DMS153 (cell line): ENCODE data around the gene LRRFIP1.
"Not testable (repeated sequence)": the region's sequence is repeated elsewhere in the genome, so short reads cannot be mapped to it uniquely, and the experiment has no call there.

ENCODE experiments used
- DNase-seq: peaks from one replicate; lab custom pipeline; 2025; lab: John Stamatoyannopoulos, UW

The LRRFIP1 gene

DNA sequence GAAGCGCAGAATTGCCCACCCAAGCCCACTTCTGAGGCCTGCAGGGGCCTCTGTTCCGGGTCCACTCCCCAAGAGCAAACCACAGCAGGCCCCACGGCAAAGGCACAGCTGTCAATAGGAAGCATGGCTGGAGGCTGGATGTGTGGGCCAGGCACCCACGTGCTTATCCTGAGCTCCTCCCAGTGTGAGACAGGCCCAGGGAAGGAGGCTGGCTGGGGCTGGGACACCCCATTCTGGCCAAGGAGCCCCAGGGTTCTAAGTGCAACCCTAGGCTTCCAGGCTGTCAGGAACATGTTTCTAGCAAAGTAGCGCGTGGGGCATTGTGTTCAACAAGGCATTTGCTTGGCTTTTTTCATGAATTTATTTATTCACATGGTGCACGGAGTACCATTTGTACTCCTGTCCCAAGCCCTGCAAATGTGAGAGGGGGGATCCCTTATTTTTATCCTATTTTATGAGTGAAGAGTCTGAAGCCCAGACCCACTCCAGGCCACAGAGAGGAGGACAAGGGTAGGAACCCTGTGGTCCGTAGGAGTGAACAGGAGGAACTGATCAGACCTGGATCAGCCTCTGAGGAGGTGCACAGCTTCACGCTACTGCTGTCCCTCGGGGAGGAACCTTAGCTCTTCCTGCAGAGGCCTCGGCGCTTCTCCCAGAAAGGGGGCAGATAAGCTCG, 30.7 kb upstream of the LRRFIP1 start:
- DNase-seq = no peak

DNA sequence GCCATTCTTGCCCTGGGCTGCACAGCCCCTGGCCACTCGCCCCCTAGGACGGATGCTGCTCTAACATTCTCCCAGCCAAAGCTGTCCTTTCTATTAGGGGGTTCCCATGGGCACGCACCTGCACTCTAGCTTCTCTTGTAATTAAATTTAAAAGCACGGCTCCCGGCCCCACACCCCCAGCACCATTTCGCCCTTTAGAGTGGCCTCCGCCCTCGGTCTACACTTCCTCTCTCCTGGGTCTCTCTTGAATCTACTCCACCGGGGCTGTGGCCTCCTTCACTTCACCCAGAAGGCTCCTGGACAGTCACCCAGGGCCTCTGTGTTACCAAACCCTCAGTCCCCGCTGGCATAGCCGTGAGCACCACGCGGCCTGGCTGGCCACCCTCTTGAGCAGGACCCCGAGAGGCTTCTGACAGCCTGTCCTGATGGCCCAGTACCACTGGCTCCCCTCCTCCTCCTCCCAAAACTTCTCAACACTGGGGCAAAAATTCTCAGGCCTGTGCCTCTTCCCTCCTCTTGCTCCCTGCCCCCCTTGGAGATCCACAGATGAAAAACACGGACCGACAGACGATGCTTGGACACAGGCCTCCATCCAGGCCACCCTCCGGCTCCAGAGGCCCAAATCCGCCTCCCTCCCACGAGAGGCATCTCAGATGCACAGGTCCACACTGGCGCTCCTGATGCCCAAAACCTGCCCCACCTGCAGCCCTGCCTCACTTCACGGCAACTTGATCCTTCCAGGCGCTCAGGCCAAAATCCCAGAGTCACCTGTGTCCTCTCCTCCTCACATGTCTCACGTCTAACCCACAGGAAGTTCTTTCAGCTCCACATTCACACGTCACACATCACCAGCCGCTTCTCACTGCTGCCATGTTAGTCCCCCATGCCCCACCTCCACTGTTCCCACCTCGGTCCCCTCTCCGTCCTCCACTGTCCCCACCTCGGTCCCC, 29.9 kb upstream of the LRRFIP1 start:
- no peak for DNase-seq

DNA sequence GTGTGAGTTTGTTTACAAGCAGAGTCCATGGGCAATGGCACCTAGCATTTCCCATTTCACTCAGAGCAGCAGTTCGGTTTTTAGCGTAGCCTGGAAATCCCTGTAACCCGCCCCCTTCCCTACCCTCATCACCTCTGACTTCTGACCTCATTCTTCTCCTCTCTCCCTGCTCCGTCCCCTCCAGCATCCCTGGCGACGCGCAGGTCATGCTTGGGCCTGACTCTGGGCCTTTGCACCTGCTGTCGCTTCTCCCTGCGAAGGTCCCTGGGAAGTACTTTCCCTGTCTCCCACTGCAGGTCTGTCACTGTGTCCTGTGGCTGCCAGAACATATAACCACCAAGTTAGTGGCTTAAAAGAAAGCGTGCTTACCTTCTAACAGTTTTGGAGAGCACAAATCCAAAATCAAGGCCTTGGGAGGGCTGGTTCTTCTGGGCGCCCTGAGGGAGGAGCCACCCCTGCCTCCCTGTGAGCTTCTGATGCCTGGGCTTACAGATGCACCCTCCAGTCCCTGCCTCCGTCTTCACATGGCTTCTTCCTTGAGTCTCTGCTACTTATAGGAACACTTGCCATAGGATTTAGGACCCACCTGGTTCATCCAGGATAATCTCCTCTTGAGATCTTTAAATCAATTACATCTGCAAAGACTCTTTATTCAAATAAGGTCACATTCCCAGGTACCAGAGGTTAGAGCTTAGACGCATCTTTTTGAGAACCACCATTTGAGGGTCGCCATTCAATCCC, 28.7 kb upstream of the LRRFIP1 start:
- no peak for DNase-seq

DNA sequence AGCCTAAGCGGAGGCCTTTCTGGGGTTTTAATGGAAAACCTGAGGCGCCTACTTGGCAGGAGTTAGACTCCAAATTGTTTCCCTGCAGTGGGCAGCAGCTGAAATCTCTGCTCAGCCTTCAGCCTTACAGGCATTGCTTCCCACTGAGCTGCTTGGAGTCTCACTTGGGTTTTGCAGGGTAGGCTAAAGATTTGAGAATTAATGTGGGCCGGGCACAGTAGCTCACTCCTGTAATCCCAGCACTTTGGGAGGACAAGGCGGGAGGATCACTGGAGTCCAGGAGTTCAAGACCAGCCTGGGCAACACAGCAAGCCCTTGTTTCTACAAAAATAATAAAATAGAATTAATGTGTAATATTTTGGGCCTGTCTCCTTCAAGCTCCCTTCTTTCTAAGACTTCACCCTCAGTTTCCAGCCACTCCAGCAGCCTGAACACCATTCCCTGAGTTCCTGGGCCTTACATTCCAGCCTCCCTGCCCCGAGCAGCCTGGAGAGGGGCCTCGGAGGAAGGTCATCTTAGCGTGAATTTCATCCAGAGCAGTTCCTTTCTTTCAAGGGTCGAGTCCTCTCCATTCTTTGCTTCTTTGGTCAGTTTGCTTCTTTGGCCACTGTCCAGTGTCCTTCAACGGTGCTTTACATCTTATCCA, 27.8 kb upstream of the LRRFIP1 start:
- DNase-seq = no peak

DNA sequence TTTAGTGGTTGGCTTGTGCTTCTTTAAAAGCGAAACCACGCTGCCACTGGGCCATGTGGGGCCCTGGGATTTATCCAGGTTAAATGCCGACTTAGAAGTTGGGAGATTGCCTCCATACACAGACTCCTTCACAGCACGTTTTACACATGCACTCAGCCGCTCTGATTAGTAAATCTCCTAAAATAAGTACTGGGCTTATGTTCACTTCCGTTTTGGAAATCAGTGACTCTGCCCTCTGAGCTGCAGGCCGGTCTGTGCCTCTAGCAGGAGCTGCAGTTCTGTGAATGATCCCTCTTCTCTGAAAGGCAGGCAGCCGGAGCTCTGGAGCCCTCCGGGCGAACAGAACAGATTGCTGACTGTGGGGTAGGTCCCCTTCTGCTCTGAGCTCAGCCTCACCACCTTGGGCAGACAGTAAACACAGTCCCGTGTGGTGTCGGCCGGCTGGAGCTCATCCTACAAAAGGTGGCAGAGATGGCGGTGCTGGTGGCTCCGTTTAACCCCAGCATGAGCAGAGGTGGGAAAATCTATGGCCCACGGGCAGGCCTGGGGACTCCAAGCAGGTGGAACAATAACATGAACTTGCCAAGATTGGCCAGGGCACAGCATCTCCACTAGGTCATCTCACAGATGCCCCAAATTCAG, 27.1 kb upstream of the LRRFIP1 start:
- DNase-seq = no peak

DNA sequence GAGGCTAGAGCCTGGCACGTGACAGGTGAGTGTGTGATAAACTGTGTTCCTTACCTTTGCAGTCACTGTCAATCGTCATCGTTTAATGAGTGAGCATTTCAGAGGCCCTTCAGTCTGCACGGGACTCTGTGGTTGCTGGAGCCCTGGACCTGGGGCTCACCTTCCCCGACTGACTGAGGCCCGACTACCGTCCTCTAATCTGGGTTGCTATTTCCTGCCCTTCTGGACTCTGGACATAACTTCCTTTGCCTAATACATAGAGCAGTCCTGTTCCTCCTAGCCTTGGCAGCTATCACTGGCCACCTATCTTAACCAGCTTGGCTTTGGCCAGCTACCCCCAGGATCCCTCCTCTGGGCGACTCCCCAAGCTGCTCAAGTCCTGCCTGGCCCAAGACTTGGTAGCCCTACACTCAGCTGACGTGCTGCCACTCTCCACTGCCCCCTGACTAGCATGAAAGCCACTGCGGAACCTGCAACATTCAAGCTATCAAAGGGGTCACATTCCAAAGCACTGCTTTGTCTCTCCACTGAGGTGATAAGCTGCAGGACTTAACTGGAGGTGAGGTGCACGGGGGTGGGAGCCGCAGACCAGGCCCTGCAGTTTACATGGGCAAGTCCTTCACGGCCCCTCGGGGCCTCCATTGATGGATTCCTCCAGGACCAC, 25.8 kb upstream of the LRRFIP1 start:
- DNase-seq = no peak

DNA sequence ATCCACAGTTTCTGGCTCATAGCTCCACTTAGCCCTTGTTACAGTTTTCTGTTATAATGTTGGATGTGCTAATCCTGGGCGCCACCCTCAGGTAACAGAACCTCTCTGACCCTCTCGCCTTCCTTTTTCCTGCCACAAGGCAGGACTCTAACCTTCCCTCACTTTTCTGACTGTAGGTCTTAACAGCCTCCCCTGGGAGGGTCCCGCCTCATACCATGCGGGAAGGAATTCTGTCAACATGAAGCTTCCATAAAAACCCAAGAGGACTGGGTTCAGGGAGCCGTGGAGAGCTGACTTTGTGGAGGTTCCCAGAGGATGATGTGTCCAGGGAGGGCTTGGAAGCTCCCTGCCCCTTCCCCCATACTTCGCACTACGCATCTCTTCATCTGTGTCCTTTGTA, 25.0 kb upstream of the LRRFIP1 start:
- no peak for DNase-seq

DNA sequence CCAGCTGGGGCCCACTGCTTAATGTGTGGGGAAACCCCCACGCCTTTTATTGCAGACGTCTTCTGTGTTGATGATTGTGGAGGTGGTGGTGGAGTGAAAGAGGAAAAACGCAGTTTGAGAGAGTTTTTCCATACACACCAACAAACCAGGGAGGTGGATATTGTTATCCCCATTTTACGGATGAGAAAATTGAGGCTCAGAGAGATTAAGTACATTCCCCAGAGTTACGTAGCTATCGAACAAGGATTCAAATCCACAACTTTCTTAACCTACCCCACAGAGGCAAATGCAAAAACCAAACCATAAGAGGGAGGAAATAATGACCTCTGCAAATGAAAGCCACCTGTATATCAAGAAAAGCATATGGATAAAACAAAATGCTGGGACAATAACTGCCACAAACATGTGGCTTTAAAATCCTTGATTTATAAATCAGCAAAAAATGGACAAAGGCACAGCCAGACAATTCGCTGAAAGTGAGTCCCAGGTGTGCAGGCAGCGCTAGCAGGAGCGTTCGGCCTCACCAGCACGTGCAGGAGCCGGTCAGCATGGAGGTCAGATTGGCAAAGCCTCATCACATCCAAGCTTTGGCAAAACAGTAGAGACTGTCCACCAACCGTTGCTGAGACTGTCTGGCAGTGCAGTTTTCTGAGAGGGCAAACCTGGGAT, 24.2 kb upstream of the LRRFIP1 start:
- no peak for DNase-seq

DNA sequence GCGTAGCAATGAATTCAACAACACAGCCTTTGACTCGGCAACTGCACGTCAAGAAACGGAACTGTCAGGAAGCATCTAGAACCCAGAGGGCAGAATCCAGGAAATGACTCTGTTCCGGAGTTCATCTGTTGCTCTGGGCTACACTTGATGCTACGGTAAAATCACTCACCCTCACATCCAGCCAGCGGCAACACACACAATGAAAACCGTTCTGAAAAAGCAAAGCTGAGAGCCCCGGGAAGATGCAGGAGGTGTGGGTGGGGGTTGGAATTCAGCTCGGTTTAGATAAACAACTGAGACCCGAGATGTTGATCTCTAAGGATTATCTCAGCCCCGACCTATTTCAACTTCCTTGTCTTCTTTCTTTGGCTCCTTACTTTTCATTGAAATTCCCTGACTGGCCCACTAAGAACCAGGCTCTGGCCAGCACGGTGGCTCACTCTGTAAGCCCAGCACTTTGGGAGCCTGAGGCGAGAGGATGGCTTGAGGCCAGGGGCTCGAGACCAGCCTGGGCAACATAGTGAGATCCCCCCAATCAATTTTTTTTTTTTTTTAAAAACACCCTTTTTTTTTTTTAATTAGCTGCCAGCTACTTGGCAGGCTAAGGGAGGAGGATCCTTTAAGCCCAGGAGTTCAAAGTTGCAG, 23.5 kb upstream of the LRRFIP1 start:
- peak; percentile 13 for DNase-seq

DNA sequence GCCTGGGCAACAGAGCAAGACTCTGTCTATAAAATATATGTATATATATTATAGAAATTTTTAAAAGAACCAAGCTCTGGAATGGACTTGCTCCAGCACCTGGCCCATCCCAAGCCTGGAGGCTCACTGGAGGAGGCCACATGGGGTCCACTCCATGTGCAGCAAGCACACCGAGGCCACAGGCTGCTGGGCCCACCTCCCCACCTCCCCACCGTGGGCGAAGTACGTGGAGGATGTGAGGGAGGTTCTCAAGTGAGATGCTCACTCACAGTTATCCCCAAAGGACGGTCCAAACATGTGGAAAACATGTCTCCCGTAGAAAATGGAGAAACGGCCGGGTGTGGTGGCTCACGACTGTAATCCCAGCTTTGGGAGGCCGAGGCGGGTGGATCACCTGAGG, 23.0 kb upstream of the LRRFIP1 start:
- DNase-seq = no peak

DNA sequence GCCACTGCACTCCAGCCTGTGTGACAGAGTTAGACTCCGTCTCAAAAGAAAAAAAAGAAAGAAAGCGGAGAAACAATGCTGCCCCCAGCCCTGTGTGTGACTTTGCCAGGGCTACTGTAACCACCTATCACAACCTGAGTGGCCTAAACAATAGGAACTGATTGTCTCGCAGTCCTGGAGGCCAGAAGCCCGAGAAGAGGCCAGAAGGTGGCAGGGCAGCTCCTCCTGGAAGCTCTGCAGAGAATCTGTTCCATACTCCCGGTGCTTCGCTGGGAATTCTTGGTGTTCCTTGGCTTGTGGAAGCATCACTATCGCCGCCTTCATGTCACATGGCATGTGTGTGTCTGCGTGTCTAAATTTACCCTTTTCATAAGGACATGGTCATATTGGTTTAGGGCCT, 22.4 kb upstream of the LRRFIP1 start:
- no peak for DNase-seq

DNA sequence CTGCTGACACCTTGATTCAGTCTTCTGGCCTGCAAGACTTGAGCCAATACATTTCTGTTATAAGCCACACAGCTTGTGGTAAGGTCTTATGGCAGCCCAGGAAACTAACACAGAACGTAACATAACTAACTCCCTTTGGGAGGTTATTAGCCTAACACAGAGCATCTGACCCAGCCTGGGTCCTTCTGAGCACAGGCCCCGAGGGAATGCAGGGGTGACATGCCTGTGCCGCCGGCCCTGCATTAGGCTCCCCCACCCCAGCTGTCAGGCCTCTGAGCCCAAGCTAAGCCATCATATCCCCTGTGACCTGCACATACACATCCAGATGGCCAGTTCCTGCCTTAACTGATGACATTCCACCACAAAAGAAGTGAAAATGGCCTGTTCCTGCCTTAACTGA, 20.9 kb upstream of the LRRFIP1 start:
- not testable (repeated sequence) for DNase-seq

DNA sequence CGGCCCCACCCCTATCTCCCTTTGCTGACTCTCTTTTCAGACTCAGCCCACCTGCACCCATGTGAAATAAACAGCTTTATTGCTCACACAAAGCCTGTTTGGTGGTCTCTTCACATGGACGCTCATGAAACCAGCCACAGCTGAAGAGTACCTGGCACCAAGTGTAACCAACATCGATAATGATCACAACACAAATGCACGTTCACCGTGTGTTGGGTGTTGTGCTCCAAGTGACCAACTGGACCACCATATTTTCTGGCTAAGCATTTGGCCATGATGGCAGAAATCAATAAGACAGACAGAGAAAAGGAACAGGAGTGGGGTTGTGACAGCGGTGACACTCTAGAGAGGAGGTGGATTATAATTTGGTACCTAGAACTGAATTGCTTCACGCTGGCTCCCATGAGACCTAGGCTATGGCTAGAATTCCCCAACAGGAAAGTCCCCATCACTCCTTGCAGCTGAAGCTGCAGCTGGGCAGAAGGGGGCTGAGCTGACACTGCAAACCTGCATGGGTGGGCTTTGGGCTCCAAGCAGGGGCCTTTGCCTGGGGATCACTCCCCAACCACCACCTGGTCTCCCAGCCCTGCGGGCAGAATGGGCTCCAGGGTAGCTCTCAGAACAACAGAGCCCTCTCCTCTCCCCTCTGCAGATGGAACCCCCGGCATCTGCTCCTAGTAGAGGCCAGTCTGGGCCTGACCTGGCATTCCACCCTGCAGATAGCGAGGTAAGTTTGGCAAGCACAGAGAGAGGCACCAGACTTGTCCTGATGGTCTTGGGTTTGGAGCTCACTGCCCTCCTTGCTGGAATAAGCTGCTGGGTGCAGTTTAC, 14.6 kb upstream of the LRRFIP1 start:
- DNase-seq = no peak

DNA sequence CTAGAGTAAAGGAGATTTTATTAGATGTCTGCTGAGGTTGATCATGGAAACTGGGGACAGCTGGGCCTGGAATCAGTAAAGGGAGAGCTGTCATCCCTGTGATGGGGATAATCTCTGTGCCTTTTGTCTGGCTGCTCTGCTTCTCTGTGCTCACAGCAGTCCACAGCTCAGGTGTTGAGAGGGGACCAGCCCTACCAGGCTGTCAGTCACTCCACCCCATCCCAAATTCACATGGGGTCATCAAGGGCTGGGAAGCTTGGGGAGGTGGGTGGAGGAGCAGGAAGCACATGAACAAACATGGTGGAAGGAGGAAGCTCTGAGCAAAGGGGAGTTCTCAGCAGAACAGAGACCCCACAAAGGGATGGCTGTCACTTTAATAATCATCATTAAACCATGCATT, 13.7 kb upstream of the LRRFIP1 start:
- DNase-seq = no peak

DNA sequence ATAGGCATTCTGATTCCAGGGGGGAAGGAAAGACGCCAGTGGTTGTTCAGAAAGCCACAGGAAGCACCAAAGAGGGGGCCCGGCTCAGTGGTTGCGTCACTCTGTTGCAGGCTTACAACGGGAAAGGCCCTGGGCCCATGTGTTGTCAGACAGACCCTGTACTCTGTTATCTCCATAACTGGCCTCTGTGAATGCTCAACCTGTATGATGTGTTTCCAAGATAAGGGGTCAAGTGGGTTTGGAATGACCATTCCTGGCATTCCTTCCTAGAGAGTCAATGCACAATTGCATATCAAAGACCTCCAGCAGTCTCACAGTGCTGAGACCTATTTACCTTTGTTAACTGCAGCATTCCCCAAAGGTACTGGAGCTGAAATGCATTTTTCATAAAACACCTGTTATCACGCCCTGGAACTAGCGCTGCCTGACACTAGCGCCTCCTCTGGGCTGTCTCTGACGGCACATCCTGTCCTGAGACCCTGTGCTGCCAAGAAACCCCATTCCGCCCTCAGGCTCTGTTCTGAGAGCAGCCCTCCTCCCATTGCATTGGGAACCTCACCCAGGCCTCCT, 13.2 kb upstream of the LRRFIP1 start:
- DNase-seq = no peak

DNA sequence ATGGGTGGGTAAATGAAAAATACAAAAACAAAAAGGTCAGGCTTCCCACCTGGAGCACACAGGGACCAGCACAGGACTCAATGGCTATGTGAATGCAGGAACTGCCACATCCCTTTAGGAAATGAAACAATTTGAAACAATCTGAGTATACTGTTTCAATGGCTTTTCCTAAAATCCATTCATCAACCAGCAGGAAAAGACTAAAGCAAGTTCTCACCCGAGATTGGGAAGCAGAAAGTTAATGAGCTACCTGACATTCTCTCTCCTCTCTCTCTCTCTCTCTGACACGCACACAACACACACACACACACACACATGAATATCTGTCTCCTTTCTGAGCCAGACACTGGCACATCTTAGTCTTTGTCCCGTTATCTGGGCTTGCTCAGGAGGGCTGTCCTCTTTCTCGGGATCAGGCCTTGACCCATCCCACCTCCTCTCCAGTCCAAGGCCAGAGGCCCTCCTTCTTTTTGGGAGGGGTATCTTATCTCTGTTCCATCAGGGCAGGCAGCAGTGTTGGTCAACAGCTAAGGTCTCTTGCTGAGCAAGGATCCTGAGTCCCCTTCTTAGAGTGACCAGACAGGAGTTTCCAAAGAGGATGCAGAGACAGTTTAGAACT, 11.6 kb upstream of the LRRFIP1 start:
- no peak for DNase-seq

DNA sequence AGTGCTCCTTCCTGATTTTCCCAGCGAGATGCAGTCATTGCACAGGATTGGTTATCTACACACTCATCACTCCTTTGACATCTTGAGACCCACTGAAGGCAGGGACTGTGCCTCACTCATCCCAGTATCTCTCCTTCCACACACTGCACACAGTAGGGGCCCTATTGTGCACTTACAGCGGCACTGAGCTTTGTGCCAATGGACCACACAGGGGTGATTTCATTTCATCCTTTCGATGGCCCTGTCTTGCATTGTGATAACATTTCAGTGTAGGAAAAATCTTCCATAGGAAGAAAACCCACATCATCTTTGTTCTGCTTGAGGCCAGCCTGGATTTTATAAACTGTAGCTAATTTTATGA, 11.0 kb upstream of the LRRFIP1 start:
- no peak for DNase-seq
